MCF 10A (cell line): ENCODE data around the gene RFT1. TPM values are rescaled to one million over a fixed set of nuclear protein-coding genes. Genes with fewer than 3 reads are reported as not detected.

Experiments
- BruUV-seq: library from RNA; stranded (reverse); fragments of 400-500 nt; replicated peaks from 2 replicates; lab custom pipeline; 2021; lab: Mats Ljungman, UMichigan
- CTCF ChIA-PET: fragments of 300-600 bp; sonication (Branson Sonifier 250); formaldehyde crosslinking; extraction: SDS; loops from one replicate; lab custom pipeline; 2021; ENCODE audit warnings: antibody characterized with exemption, inconsistent platforms; lab: Yijun Ruan, JAX
- POLR2A ChIA-PET: fragments of 300-600, 350-650 bp; sonication (Branson Sonifier 250); formaldehyde crosslinking; extraction: SDS; loops from one replicate; lab custom pipeline; 2020; ENCODE audit warnings: antibody characterized with exemption, inconsistent platforms; lab: Yijun Ruan, JAX
- DNase-seq: peaks from one replicate; pipeline ENCODE4 v3.0.0-alpha.2; 2018; ENCODE audit not compliant: unreplicated experiment
- H3K27ac Mint-ChIP-seq: one replicate; pipeline ENCODE4 v1.8.0; 2022; ENCODE audit warnings: mild to moderate bottlenecking, low read depth, mixed read lengths; ENCODE audit not compliant: unreplicated experiment
- H3K27me3 Mint-ChIP-seq: one replicate; pipeline ENCODE4 v1.8.0; 2022; ENCODE audit warnings: mixed read lengths; ENCODE audit not compliant: insufficient read depth, unreplicated experiment
- H3K36me3 Mint-ChIP-seq: one replicate; pipeline ENCODE4 v1.8.0; 2022; ENCODE audit warnings: mild to moderate bottlenecking, moderate library complexity, mixed read lengths; ENCODE audit not compliant: insufficient read depth, unreplicated experiment
- H3K4me1 Mint-ChIP-seq: one replicate; pipeline ENCODE4 v1.8.0; 2022; ENCODE audit warnings: mixed read lengths; ENCODE audit not compliant: insufficient read depth, unreplicated experiment
- H3K4me3 Mint-ChIP-seq: one replicate; pipeline ENCODE4 v1.8.0; 2022; ENCODE audit warnings: mild to moderate bottlenecking, moderate library complexity, mixed read lengths; ENCODE audit not compliant: unreplicated experiment
- H3K9me3 Mint-ChIP-seq: one replicate; pipeline ENCODE4 v1.8.0; 2022; ENCODE audit warnings: mixed read lengths; ENCODE audit not compliant: unreplicated experiment
- CTCF ChIP-seq: fragments of 200-600 bp; IDR thresholded peaks from one replicate; pipeline ENCODE4 v1.8.0; 2022; ENCODE audit warnings: antibody characterized with exemption, mild to moderate bottlenecking; ENCODE audit not compliant: unreplicated experiment
- intact Hi-C: fragments of 100-400 bp; cut with micrococcal nuclease; formaldehyde crosslinking; loops from 2 replicates; pipeline ENCODE4 v1.14.1; 2022
- total RNA-seq: library from RNA; stranded (reverse); gene quantifications from 2 replicates; pipeline ENCODE4 v1.2.3, GENCODE V29; 2022

Gene RFT1
- total RNA-seq, 1 experiment from 2014 or later = 42.7 TPM

DNA sequence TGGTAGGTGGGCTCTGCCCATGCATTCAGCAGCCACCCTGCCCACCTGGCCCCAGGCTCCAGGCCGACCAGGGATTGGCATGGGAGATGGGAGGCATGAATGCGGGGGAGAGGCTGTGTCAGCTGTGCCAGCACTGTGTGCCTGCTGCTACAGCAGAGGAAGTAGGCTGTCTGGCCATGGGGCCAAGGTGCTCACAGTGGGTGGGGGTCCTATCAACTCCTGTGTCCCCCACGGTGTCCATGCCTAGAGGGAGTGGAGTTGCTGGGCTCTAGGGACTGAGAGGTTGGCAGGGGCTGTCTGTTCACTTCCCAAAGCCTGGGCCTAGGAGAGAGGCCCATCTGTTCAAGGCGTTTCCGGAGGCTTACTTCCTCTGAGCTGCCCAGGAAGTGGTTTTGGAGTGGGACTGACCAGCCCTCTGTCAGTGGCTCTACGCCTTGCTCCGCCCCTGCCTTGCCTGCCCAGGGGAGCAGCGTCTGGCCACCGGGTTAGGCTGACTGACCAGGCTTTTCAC, 36.6 kb upstream of the RFT1 start:
- Mint-ChIP-seq H3K27me3 (no peaks in the 10 kb centered on the region), H3K4me1 (peaks cover 18% of the 10 kb centered on the region), H3K36me3 (peaks cover 13% of the 10 kb centered on the region), H3K9me3 (no peaks in the 10 kb centered on the region), H3K4me3 (no peak overlapping the region), H3K27ac (no peak overlapping the region)
- BruUV-seq = no TSS peak
- POLR2A ChIA-PET = no interaction called here
- TF ChIP-seq CTCF = no peak
- intact Hi-C loops = no loop called here
- DNase-seq = no peak
- CTCF ChIA-PET = interaction anchor here (0.8 to 1.3 kb wide), 2 partner anchors 52 to 259 kb away, joined by 3 read pairs; no protein-coding TSS in a partner anchor

DNA sequence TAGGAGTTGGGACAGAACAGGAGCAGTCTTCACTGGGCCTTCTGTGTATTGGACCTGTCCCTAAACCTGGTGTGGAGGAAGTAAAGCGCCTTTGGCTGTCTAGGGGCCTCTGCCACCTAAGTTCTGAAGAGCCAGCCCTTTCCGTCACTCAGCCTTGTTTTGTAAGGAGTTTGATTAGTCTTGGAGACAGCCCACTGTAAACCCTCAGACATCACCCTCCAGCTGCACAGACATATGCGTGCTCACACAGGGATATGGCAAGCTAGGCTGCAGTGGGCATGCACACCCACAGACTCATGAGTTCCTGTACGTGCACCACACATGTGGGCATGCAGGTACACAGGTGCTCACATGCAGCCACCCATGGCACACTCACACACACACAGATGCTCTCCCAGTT, 36.0 kb upstream of the RFT1 start:
- H3K27me3 Mint-ChIP-seq = no peaks in the 10 kb centered on the region
- intact Hi-C loops = no loop called here
- no peak for TF ChIP-seq CTCF
- no peaks in the 10 kb centered on the region for H3K9me3 Mint-ChIP-seq
- H3K4me3 Mint-ChIP-seq = no peak overlapping the region
- peaks cover 7% of the 10 kb centered on the region for H3K36me3 Mint-ChIP-seq
- no peak overlapping the region for H3K27ac Mint-ChIP-seq
- ChIA-PET POLR2A (no interaction called here), CTCF (interaction anchor here (0.6 to 1.3 kb wide), 4 partner anchors 29 to 629 kb away, joined by 3 to 5 read pairs (median 4); no protein-coding TSS in a partner anchor)
- H3K4me1 Mint-ChIP-seq = peaks cover 18% of the 10 kb centered on the region
- no TSS peak for BruUV-seq
- DNase-seq = no peak

DNA sequence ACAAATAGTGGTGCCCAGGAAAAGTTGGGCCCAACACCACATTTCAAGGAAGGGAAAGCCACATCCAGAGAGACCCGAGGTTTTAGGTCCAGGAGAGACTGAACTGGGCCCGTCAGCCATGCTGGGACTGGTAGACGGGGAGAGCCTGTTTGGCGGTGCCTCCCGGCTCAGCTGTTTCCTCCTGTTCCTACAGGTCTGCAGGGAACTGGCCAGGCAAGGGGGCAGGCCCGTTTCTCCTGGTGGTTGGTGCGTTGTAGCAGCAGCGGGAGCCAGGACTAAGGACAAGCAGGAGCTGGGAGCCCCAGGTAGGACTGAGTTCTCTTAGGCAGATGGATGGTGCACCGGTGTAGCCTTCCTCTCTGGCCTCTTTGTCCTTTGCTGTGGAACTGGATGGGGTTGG, 34.7 kb upstream of the RFT1 start:
- Mint-ChIP-seq H3K27me3 (no peaks in the 10 kb centered on the region), H3K4me3 (no peak overlapping the region), H3K9me3 (no peaks in the 10 kb centered on the region), H3K36me3 (peaks cover 7% of the 10 kb centered on the region), H3K4me1 (peaks cover 18% of the 10 kb centered on the region), H3K27ac (no peak overlapping the region)
- BruUV-seq = no TSS peak
- POLR2A ChIA-PET = no interaction called here
- no peak for DNase-seq
- no peak for TF ChIP-seq CTCF
- intact Hi-C loops = no loop called here
- CTCF ChIA-PET = interaction anchor here (0.6 to 2.3 kb wide), 3 partner anchors 31 to 477 kb away, joined by 4 to 13 read pairs (median 5); no protein-coding TSS in a partner anchor

- BruUV-seq = TSS peak; percentile 29
- Mint-ChIP-seq H3K36me3 (peaks cover 7% of the 10 kb centered on the region), H3K27ac (peak overlapping the region; percentile 71), H3K4me1 (peaks cover 20% of the 10 kb centered on the region), H3K4me3 (peak overlapping the region; percentile 89), H3K27me3 (no peaks in the 10 kb centered on the region), H3K9me3 (no peaks in the 10 kb centered on the region)
- DNase-seq = no peak
- TF ChIP-seq CTCF = no peak
- CTCF ChIA-PET = interaction anchor here (0.5 to 2.3 kb wide), 6 partner anchors 14 to 292 kb away, joined by 3 to 13 read pairs (median 3); no protein-coding TSS in a partner anchor
- POLR2A ChIA-PET = interaction anchor here (0.6 to 1.0 kb wide), 2 partner anchors 35 to 690 kb away, joined by 3 read pairs; no protein-coding TSS in a partner anchor
- intact Hi-C loops = no loop called here
Observed at GRCh38 chr3:53163444-53164387, 33.5 kb upstream of the RFT1 start.
